MM.1S (cell line): ENCODE data around the gene TOMM40.
"Not testable (repeated sequence)": the region's sequence is repeated elsewhere in the genome, so short reads cannot be mapped to it uniquely, and the experiment has no call there.

Experiments
- DNase-seq: peaks from one replicate; pipeline ENCODE4 v3.0.0-alpha.2; 2015
- H2AFZ ChIP-seq: fragments of 300-600 bp; sonication (generic); 2 replicates; pipeline ENCODE4 v1.6.0; 2016; ENCODE audit warnings: antibody characterized with exemption, low read length
- H3F3A ChIP-seq: fragments of 300-600 bp; sonication (generic); 2 replicates; pipeline ENCODE4 v1.6.1; 2016; ENCODE audit warnings: mild to moderate bottlenecking, antibody characterized with exemption, low read length, moderate library complexity, mixed read lengths; ENCODE audit not compliant: insufficient read depth
- H3K27ac ChIP-seq: fragments of 300-600 bp; sonication (generic); 2 replicates; pipeline ENCODE4 v1.5.1; 2016; ENCODE audit warnings: mild to moderate bottlenecking, low read length
- H3K27me3 ChIP-seq: fragments of 300-600 bp; sonication (generic); replicated peaks from 2 replicates; pipeline ENCODE4 v1.6.0; 2016; ENCODE audit warnings: low read length; ENCODE audit not compliant: insufficient read depth
- H3K36me3 ChIP-seq: fragments of 300-600 bp; sonication (generic); replicated peaks from 2 replicates; pipeline ENCODE4 v1.6.1; 2016; ENCODE audit warnings: mild to moderate bottlenecking, low read length, mixed read lengths; ENCODE audit not compliant: insufficient read depth
- H3K4me1 ChIP-seq: fragments of 300-600 bp; sonication (generic); 2 replicates; pipeline ENCODE4 v1.6.1; 2016; ENCODE audit warnings: low read length, mixed read lengths
- H3K4me2 ChIP-seq: fragments of 300-600 bp; sonication (generic); 2 replicates; pipeline ENCODE4 v1.6.0; 2016; ENCODE audit warnings: low read depth, low read length
- H3K4me3 ChIP-seq: fragments of 300-600 bp; sonication (generic); 2 replicates; pipeline ENCODE4 v1.5.1; 2016; ENCODE audit warnings: low read length, mixed read lengths
- H3K79me2 ChIP-seq: fragments of 300-600 bp; sonication (generic); 2 replicates; pipeline ENCODE4 v1.6.1; 2016; ENCODE audit warnings: mixed run types, low read length, mixed read lengths
- H3K9ac ChIP-seq: fragments of 300-600 bp; sonication (generic); 2 replicates; pipeline ENCODE4 v1.6.1; 2016; ENCODE audit warnings: low read length, mixed read lengths
- H3K9me2 ChIP-seq: fragments of 300-600 bp; sonication (generic); replicated peaks from 2 replicates; pipeline ENCODE4 v1.6.1; 2016; ENCODE audit warnings: mild to moderate bottlenecking, low read length, mixed read lengths; ENCODE audit not compliant: insufficient read depth
- H3K9me3 ChIP-seq: fragments of 300-600 bp; sonication (generic); replicated peaks from 2 replicates; pipeline ENCODE4 v1.6.1; 2016; ENCODE audit warnings: mild to moderate bottlenecking, low read length, mixed read lengths; ENCODE audit not compliant: insufficient read depth
- H4K20me1 ChIP-seq: fragments of 300-600 bp; sonication (generic); 2 replicates; pipeline ENCODE4 v1.6.1; 2016; ENCODE audit warnings: mild to moderate bottlenecking, low read length, moderate library complexity, mixed read lengths; ENCODE audit not compliant: insufficient read depth
- CTCF ChIP-seq: fragments of 300-600 bp; sonication (generic); IDR thresholded peaks from 2 replicates; pipeline ENCODE4 v1.5.1; 2016; ENCODE audit warnings: antibody characterized with exemption, low read length, mixed read lengths
- EZH2 ChIP-seq: fragments of 300-600 bp; sonication (generic); optimal IDR thresholded peaks from 2 replicates; pipeline ENCODE3; 2017; ENCODE audit warnings: low read depth, mild to moderate bottlenecking, antibody characterized with exemption, low read length, mixed read lengths
- EZH2phosphoT487 ChIP-seq: fragments of 300-600 bp; sonication (generic); IDR thresholded peaks from 2 replicates; pipeline ENCODE4 v1.6.1; 2018; ENCODE audit warnings: antibody characterized with exemption, low read length

The TOMM40 gene

GRCh38 chr19:44907613-44908012, 16.6 kb downstream of the TOMM40 start:
- Histone ChIP-seq H3K9me2 (no peaks in the 10 kb centered on the region), H3K4me2 (no peak overlapping the region), H2AFZ (no peak overlapping the region), H3K27me3 (peaks cover 50% of the 10 kb centered on the region), H4K20me1 (no peaks in the 10 kb centered on the region), H3K36me3 (no peaks in the 10 kb centered on the region), H3K27ac (no peak overlapping the region), H3K4me1 (no peaks in the 10 kb centered on the region), H3K79me2 (no peaks in the 10 kb centered on the region), H3K9me3 (no peaks in the 10 kb centered on the region), H3K9ac (no peak overlapping the region), H3K4me3 (no peak overlapping the region), H3F3A (0 out of 2 replicates have a peak, but pooled peaks cover 2% of the 10 kb centered on the region)
- TF ChIP-seq EZH2, result no peak
- DNase-seq, result no peak

GRCh38 chr19:44908074-44908835, 17.2 kb downstream of the TOMM40 start:
- no peak for DNase-seq
- no peaks in the 10 kb centered on the region for H3K9me3 ChIP-seq
- H3K9ac ChIP-seq, result no peak overlapping the region
- H3F3A ChIP-seq, result 0 out of 2 replicates have a peak, but pooled peaks cover 2% of the 10 kb centered on the region
- no peak overlapping the region for H3K27ac ChIP-seq
- H2AFZ ChIP-seq, result no peak overlapping the region
- H3K36me3 ChIP-seq, result no peaks in the 10 kb centered on the region
- H4K20me1 ChIP-seq, result no peaks in the 10 kb centered on the region
- no peaks in the 10 kb centered on the region for H3K9me2 ChIP-seq
- TF ChIP-seq EZH2phosphoT487, result no peak
- no peak for TF ChIP-seq EZH2
- no peak for TF ChIP-seq CTCF
- H3K4me2 ChIP-seq, result no peak overlapping the region
- no peaks in the 10 kb centered on the region for H3K4me1 ChIP-seq
- peaks cover 56% of the 10 kb centered on the region for H3K27me3 ChIP-seq
- no peak overlapping the region for H3K4me3 ChIP-seq
- no peaks in the 10 kb centered on the region for H3K79me2 ChIP-seq

- Histone ChIP-seq H3K79me2 (no peaks in the 10 kb centered on the region), H3K4me2 (no peak overlapping the region), H3K4me3 (no peak overlapping the region), H3K27me3 (peaks cover 56% of the 10 kb centered on the region), H3K4me1 (no peaks in the 10 kb centered on the region), H3K9me2 (no peaks in the 10 kb centered on the region), H3K9ac (no peak overlapping the region), H3F3A (0 out of 2 replicates have a peak, but pooled peaks cover 2% of the 10 kb centered on the region), H2AFZ (no peak overlapping the region), H3K9me3 (no peaks in the 10 kb centered on the region), H3K36me3 (no peaks in the 10 kb centered on the region), H3K27ac (no peak overlapping the region), H4K20me1 (no peaks in the 10 kb centered on the region)
- DNase-seq, result no peak
- no peak for TF ChIP-seq CTCF
- TF ChIP-seq EZH2phosphoT487, result no peak
- no peak for TF ChIP-seq EZH2
Measured at GRCh38 chr19:44908836-44909261, 17.8 kb downstream of the TOMM40 start.

- H3K9ac ChIP-seq, result no peak overlapping the region
Measured at GRCh38 chr19:44909775-44910174, 18.7 kb downstream of the TOMM40 start.

GRCh38 chr19:44911896-44912295, 20.8 kb downstream of the TOMM40 start:
- not testable (repeated sequence) for H3K9me3 ChIP-seq, H3F3A ChIP-seq, DNase-seq, H3K4me2 ChIP-seq, H3K79me2 ChIP-seq, H3K9ac ChIP-seq, H4K20me1 ChIP-seq, H3K9me2 ChIP-seq, H3K4me1 ChIP-seq, H3K36me3 ChIP-seq, H2AFZ ChIP-seq, H3K4me3 ChIP-seq, H3K27ac ChIP-seq
- H3K27me3 ChIP-seq, result peaks cover 44% of the 10 kb centered on the region

More at GRCh38 chr19:44909775-44910174, 18.7 kb downstream of the TOMM40 start:
- no peaks in the 10 kb centered on the region for H3K4me1 ChIP-seq
- H2AFZ ChIP-seq, result no peak overlapping the region
- no peak for DNase-seq
- H3K4me3 ChIP-seq, result no peak overlapping the region
- H3K9me2 ChIP-seq, result no peaks in the 10 kb centered on the region
- H3K9me3 ChIP-seq, result no peaks in the 10 kb centered on the region
- H3F3A ChIP-seq, result no peaks in the 10 kb centered on the region
- H3K36me3 ChIP-seq, result no peaks in the 10 kb centered on the region
- TF ChIP-seq EZH2 (no peak), CTCF (no peak), EZH2phosphoT487 (no peak)
- H4K20me1 ChIP-seq, result no peaks in the 10 kb centered on the region
- no peak overlapping the region for H3K27ac ChIP-seq
- H3K79me2 ChIP-seq, result no peaks in the 10 kb centered on the region
- H3K4me2 ChIP-seq, result no peak overlapping the region
- H3K27me3 ChIP-seq, result peaks cover 61% of the 10 kb centered on the region
